OCI-LY3 (cell line): Measurements from ENCODE around the gene LDLRAD4.

Source experiments
- EZH2phosphoT487 ChIP-seq: fragments of 200-600 bp; shearing (Covaris generic); IDR thresholded peaks from 2 replicates; pipeline ENCODE4 v1.6.1; 2018; ENCODE audit warnings: antibody characterized with exemption, mixed run types, low read depth
- TF ChIP-seq, protein P1 (sequence below): fragments of 200-600, 300-600 bp; sonication (generic); IDR thresholded peaks from 2 replicates; pipeline ENCODE4 v1.5.1; 2014; ENCODE audit warnings: antibody characterized with exemption, low read length, low read depth

DNA sequence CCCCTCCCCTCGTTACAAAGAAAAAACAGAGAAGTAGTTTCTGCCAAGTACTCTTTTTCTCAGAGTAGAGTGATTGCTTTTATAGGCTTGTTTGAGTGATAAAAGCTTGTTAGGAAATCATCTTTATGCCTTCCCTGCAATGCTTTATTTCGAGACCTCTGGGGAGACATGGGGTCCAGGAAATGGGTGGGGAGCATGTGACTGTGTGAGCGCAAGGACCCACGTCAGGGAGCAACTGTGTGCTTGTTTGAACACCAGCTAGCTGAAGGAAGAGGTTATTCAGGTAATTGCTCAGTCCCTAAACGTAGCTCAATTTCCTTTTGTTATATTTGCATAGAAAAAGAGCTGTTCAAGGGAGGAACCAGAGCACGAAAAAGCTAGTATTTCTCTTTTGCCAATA lies 320.5 kb downstream of the LDLRAD4 start:
- TF ChIP-seq, protein P1, sequence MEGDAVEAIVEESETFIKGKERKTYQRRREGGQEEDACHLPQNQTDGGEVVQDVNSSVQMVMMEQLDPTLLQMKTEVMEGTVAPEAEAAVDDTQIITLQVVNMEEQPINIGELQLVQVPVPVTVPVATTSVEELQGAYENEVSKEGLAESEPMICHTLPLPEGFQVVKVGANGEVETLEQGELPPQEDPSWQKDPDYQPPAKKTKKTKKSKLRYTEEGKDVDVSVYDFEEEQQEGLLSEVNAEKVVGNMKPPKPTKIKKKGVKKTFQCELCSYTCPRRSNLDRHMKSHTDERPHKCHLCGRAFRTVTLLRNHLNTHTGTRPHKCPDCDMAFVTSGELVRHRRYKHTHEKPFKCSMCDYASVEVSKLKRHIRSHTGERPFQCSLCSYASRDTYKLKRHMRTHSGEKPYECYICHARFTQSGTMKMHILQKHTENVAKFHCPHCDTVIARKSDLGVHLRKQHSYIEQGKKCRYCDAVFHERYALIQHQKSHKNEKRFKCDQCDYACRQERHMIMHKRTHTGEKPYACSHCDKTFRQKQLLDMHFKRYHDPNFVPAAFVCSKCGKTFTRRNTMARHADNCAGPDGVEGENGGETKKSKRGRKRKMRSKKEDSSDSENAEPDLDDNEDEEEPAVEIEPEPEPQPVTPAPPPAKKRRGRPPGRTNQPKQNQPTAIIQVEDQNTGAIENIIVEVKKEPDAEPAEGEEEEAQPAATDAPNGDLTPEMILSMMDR: no peak
- no peak for TF ChIP-seq EZH2phosphoT487
